Esophagus (tissue), 2 donors: ENCODE measurements around the gene ITGB3. TPM values are rescaled to one million over a fixed set of nuclear protein-coding genes. Genes with fewer than 3 reads are reported as not detected.

Source experiments
- H3K27ac ChIP-seq, 2 donors: one replicate each; pipeline ENCODE4 v1.5.1; 2013; ENCODE audit warnings: low read depth in 2 of 2, mild to moderate bottlenecking in 2 of 2, inconsistent platforms in 1 of 2, low read length in 1 of 2, moderate library complexity in 1 of 2
- H3K27me3 ChIP-seq, 2 donors: one replicate each; pipeline ENCODE4 v1.6.1; 2013; ENCODE audit warnings: low read length in 2 of 2, control low read depth in 1 of 2, mild to moderate bottlenecking in 1 of 2; ENCODE audit not compliant: insufficient read depth in 2 of 2, control insufficient read depth in 1 of 2
- H3K36me3 ChIP-seq, 2 donors: one replicate each; pipeline ENCODE4 v1.6.1; 2013; ENCODE audit warnings: low read length in 1 of 2; ENCODE audit not compliant: control insufficient read depth in 2 of 2, insufficient read depth in 2 of 2
- H3K4me1 ChIP-seq, 2 donors: one replicate each; pipeline ENCODE4 v1.6.1; 2013; ENCODE audit warnings: low read length in 1 of 2; ENCODE audit not compliant: control insufficient read depth in 2 of 2, insufficient read depth in 2 of 2
- H3K4me3 ChIP-seq, 2 donors: one replicate each; pipeline ENCODE4 v1.5.1; 2013; ENCODE audit warnings: low read length in 2 of 2, mild to moderate bottlenecking in 2 of 2, low read depth in 1 of 2, moderate library complexity in 1 of 2
- H3K9me3 ChIP-seq, 2 donors: one replicate each; pipeline ENCODE4 v1.6.1; 2013; ENCODE audit warnings: mild to moderate bottlenecking in 2 of 2, low read depth in 1 of 2, low read length in 1 of 2, moderate library complexity in 1 of 2; ENCODE audit not compliant: control insufficient read depth in 2 of 2, insufficient read depth in 1 of 2
- WGBS, 2 donors: extraction: QIAGEN DNeasy Blood & Tissue Kit; methylation state at CpG; one replicate each; pipeline ENCODE4 v1.1.7; 2013; 5-methylcytosine and 5-hydroxymethylcytosine counted together
- polyA plus RNA-seq, 2 donors: library from polyadenylated mRNA; stranded (reverse); fragments of 200-250 nt; gene quantifications; one replicate each; pipeline ENCODE4 v1.2.3, GENCODE V29; 2013
- donor health status: healthy with polysubstance abuse.
- donor health status: Bipolar disorder and iron deficiency.

ITGB3 gene
- polyA plus RNA-seq, 2 donors = 0.71 to 1.0 TPM

GRCh38 chr17:47301161-47301560 is 47.5 kb downstream of the ITGB3 start:
- Histone ChIP-seq H3K4me1 (no peaks in the 10 kb centered on the region), H3K27me3 (no peaks in the 10 kb centered on the region), H3K4me3 (no peak overlapping the region), H3K9me3 (no peaks in the 10 kb centered on the region), H3K36me3 (no peaks in the 10 kb centered on the region), H3K27ac (no peak overlapping the region)
- WGBS, 2 donors = 79 to 85% methylated on average over 3 of the region's 3 CpGs

DNA sequence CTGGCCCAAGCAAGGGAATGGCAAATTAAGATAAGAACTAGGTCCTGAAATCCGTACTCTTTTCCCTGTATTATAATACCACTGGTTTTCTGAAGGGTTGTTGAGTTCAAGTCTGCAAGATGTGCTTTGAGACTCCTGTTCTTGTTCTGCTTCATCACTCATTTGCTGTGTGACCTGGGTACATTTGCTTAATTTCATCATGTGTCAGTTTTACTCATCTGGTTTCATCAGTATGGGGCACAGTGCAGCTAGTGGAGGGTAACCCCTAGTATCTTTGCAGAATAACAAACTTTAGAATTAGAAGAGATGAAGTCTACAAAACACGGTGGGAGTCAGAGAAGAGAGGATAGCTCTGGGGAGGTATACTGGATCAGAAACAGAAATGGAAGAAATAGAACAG is 48.2 kb downstream of the ITGB3 start:
- H3K27ac ChIP-seq = no peak overlapping the region
- no peak overlapping the region for H3K4me3 ChIP-seq
- WGBS, 2 donors = 79 to 88% methylated on average over 2 of the region's 2 CpGs

DNA sequence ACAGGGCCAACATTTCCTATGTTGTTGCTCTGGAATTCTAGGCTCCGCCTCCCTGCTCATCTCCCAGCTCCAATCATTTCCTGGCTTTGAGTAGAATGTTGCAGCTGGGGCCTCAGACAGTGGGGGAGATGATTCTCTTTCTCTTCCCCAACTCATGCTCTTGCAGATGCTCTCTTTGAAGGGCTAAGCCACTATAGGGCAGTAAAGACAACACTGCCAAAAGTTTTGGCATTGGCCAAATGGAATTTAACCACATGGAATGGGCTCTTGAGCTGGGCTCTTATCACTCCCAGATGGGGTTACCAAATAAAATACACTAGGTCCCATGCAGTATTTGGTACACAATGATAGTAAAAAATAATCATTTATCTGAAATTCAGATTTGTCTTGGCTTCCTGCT is 50.6 kb downstream of the ITGB3 start:
- H3K4me3 ChIP-seq = no peak overlapping the region
- WGBS, 2 donors = 96 to 98% methylated on average over 1 of the region's 1 CpG
- H3K9me3 ChIP-seq = no peaks in the 10 kb centered on the region
- no peak overlapping the region for H3K27ac ChIP-seq
- no peaks in the 10 kb centered on the region for H3K36me3 ChIP-seq
- H3K27me3 ChIP-seq = no peaks in the 10 kb centered on the region
- no peaks in the 10 kb centered on the region for H3K4me1 ChIP-seq

More for the DNA sequence above, 48.2 kb downstream of the ITGB3 start:
- H3K36me3 ChIP-seq = no peaks in the 10 kb centered on the region
- H3K9me3 ChIP-seq = no peaks in the 10 kb centered on the region
- no peaks in the 10 kb centered on the region for H3K27me3 ChIP-seq
- no peaks in the 10 kb centered on the region for H3K4me1 ChIP-seq

DNA sequence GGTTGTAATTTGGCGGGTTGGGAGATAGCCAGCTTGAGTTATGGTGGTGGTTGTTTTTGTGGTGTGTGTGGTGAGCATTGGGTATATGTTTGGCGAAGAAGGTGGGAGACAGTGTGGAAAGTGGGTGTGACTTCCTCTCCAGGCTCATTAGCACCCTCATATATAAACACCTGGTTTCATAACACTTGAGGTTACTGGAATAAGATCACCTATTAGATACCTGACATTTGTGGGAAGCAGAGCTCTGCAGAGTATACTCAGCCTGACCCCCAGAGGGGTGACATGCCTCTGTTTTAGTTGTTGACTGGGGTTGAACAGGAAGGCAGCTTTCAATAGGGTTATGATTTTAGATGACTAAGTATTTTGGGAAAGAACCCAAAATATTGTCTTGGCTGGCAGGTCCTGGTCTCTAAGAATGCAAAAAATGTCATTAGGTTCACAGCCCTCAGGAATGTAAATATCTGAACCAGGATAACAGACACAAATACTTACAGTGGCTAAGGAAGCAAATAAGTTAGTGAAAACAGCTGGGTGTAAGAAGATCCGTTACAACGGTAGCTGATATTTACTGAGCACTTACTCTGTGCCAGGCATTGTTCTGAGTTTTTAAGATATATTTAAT is 51.8 kb downstream of the ITGB3 start:
- Histone ChIP-seq H3K4me3 (no peak overlapping the region), H3K4me1 (no peaks in the 10 kb centered on the region), H3K27me3 (no peaks in the 10 kb centered on the region), H3K9me3 (no peaks in the 10 kb centered on the region), H3K27ac (peak overlapping the region in 1 of 2 donors; percentile 5), H3K36me3 (no peaks in the 10 kb centered on the region)
- WGBS, 2 donors = 40 to 47% methylated on average over 4 of the region's 4 CpGs

GRCh38 chr17:47310186-47310733 is 56.6 kb downstream of the ITGB3 start:
- Histone ChIP-seq H3K4me3 (no peak overlapping the region), H3K27ac (no peak overlapping the region), H3K36me3 (peaks cover 0 to 2% of the 10 kb centered on the region in 2 donors), H3K4me1 (no peaks in the 10 kb centered on the region), H3K27me3 (no peaks in the 10 kb centered on the region), H3K9me3 (no peaks in the 10 kb centered on the region)
- WGBS, 2 donors = 67 to 71% methylated on average over 4 of the region's 4 CpGs

GRCh38 chr17:47311420-47311819 is 57.8 kb downstream of the ITGB3 start:
- Histone ChIP-seq H3K9me3 (no peaks in the 10 kb centered on the region), H3K4me1 (no peaks in the 10 kb centered on the region), H3K27ac (no peak overlapping the region), H3K4me3 (no peak overlapping the region), H3K27me3 (no peaks in the 10 kb centered on the region), H3K36me3 (peaks cover 0 to 2% of the 10 kb centered on the region in 2 donors)

DNA sequence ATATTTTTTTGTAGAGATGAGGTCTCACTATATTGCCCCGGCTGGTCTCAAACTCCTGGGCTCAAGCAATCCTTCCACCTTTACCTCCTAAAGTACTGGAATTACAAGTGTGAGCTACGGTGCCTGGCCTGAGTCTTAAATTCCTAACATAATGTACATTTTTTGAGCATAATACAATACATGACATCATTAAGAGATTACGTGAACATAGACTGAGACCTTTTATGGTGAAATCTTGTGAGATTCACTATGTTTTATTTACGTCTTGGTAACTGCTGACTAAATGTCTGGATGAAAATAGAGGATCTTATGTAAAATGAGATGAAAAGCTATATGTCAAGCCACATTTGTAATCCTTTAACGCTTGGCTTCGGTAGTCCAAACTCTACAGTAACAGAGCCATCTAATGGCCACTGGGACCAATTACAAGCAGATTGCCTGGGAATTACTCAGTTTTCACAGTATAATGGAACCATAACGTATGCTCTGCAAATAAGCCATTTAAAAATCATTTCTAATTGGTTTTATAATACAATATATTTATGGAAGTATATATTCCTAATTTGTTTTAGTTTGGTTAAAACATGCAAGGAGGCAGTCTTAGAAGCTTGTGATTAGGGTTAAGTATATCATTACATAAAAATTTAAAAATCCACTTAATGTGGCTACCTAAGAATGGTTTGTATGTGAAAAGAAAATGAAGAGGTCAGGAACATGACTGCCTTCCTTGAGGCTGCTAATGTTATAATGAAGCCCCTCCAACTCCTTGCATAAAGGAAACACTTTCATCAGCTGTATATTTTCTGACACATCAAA is 62.0 kb downstream of the ITGB3 start:
- Histone ChIP-seq H3K27ac (peak overlapping the region; percentile 15 to 30), H3K36me3 (peaks cover 0 to 2% of the 10 kb centered on the region in 2 donors), H3K9me3 (no peaks in the 10 kb centered on the region), H3K4me1 (no peaks in the 10 kb centered on the region), H3K4me3 (no peak overlapping the region), H3K27me3 (no peaks in the 10 kb centered on the region)
- 23 to 24% methylated on average over 7 of the region's 7 CpGs for WGBS, 2 donors

DNA sequence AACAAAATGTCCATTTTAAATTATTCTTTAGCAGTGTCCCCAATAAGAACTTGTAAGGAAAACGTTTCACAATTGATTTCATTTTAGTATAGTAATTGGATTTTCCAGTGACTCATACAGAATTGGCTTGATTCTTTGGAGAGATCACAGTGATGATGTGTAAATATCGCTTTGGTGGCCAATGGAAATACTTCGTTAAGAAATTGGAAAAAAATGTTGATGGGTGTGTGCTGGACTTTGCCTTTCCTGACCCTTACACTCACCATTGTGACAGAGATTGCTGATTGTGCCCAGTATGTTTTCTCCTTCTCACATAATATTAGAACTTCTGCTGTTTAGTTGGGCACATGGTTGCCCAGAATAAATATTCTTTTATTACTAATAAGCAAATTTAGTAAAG is 62.7 kb downstream of the ITGB3 start:
- Histone ChIP-seq H3K9me3 (no peaks in the 10 kb centered on the region), H3K27me3 (no peaks in the 10 kb centered on the region), H3K4me3 (no peak overlapping the region), H3K27ac (no peak overlapping the region), H3K36me3 (no peaks in the 10 kb centered on the region), H3K4me1 (no peaks in the 10 kb centered on the region)
- 23 to 27% methylated on average over 3 of the region's 3 CpGs for WGBS, 2 donors

GRCh38 chr17:47317119-47317518 is 63.5 kb downstream of the ITGB3 start:
- Histone ChIP-seq H3K27me3 (no peaks in the 10 kb centered on the region), H3K4me3 (no peak overlapping the region), H3K9me3 (no peaks in the 10 kb centered on the region), H3K27ac (no peak overlapping the region), H3K4me1 (no peaks in the 10 kb centered on the region), H3K36me3 (no peaks in the 10 kb centered on the region)
- 62 to 75% methylated on average over 2 of the region's 2 CpGs for WGBS, 2 donors
